NCI-H82 treated with DMSO at 0.1 percent for 48 hours (cell line): ENCODE results near the gene SLC25A12.
"Not testable (repeated sequence)": the region's sequence is repeated elsewhere in the genome, so short reads cannot be mapped to it uniquely, and the experiment has no call there.

Experiments used
- DNase-seq: peaks from one replicate; lab custom pipeline; 2025; ENCODE audit not compliant: unreplicated experiment; lab: John Stamatoyannopoulos, UW

Gene SLC25A12

DNA sequence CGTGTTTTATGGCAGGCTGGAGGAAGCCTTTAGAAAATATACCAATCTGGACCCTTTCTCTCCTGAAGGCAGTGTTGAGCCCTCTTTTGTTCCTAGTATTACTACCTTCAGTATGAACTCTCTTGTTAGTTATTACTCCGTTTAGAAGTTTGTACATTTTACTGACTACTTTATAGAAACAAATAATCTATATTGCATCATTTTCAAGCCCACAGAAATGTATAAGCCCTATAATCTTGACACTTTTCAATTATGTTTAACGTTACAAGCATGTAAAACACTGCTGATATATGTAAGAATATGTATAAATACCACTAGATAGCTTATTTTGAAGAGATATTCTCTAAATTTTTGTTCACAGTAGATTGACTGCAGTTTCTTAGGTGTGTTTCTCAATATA is 64.0 kb downstream of the SLC25A12 start:
- no peak for DNase-seq

DNA sequence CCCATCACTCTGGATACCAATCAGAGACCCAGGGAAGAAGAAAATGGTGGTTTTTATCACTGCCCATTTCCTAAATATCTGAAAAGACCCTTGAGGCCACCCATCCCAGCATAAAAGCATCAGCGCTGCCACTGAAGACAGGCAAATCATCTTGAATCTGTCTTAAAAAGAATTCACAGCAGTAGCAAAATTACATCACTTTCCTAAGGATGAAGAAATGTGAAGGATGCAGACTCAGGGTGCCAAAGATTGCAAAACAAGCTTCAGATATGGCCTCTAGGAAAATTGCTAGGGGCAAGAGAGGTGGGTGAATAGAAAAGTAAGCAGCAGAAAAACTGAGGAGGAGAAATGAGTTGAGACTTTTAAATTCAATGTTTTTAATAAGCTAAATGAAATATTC is 70.0 kb downstream of the SLC25A12 start:
- no peak for DNase-seq

DNA sequence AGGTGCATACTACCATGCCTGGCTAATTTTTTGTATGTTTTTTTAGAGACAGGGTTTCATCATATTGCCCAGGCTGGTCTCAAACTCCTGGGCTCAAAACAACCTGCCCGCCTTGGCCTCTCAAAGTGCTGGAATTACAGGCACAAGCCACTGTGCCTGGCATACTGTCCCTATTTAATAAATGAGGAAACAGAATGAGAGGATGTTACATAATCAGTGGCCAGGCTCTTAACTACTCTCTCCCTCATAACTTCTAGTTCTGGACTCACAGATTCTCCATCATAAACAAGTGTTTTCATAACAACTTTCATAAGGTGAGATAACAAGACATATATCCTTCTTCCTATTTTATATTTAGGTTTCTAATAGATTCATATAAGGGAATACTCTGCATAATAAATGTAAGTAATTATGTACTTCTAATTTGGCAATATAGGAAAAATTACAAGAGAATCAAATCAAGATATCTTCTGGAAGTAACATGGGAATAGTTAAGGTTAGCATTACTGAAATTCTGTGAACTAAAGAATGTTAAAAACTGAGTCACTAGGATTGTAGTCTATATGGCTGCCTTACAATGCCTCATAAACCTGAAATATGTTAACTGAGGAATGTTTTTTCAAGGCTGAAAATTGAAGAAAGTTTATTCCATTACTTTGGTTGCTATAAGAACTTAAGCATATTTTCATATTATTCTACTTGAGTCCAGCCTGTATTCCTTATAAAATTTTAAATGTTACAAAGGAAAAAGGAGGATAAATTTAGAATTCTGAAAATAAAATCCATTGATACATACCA is 71.3 kb downstream of the SLC25A12 start:
- DNase-seq: no peak

DNA sequence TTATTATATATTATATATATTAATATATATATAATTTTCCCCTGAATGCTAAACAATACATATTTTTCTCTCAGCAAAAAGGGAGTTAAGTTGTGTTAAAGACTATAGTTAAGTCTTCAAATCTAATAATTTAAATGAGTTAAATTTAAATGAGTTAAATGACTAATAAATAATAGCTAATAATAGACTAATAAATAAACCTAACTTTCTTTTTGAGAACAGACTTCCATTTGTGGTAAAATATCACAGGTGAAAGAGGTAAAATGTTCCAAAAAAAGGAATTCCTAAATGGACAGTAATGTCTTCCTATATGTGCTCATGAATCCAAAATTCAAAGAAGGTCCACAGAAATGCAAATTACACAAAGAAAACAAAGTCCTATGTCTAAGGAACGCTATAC is 74.6 kb downstream of the SLC25A12 start:
- DNase-seq: no peak

DNA sequence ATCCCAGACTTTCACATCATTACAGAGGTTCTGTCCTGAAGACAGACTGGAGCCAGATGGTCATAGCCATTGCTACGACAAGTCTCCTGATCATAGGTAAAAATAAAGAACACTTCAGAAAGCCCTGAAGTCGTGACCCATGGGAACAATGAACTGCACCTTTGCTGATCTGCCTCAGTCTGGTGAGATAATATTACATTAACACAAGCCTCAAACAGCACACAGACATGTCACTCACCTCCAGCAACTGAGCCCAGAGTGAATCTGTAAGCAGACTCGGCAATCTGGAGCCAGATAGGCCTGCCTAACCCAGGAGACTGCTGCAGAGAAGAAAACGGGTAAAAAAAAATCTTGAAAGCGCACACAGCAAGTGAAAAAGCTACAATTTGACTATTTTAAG is 79.2 kb downstream of the SLC25A12 start:
- DNase-seq: no peak

DNA sequence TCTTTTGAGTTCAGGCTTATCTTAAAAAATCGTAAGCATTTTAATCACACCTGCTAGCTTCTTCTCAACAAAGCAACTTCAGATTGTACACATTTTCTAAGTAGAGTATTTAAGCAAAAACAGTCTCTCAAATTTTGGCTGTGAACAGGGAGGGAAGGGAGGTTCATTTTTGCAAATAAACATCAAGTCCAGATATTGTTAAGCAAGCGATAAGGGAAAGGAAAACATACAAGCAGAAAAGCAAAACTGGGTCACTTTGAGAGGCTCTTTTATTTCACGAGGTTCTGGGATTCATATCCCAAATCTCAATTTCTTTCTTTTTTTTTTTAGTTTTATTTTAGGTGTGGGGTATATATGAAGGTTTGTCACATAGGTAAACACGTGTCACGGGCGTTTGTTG is 79.9 kb downstream of the SLC25A12 start:
- DNase-seq: no peak

DNA sequence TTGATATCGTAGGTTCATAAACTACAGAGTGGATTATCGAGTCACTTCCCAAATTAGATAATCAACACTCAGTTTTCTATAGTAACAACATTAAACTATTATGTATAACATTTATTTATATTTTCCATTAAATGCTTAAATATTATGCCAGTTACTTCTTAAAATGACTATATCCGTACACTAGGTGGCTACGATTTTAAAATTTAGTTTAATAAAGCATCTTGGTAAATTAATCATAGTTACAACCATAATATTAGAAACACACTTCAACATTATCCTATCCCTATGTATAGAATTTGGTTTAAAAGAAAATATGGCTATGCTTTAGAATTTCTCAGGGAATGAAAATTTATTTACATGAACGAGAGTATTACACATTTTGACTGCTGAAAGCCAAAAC is 80.3 kb downstream of the SLC25A12 start:
- DNase-seq: no peak

DNA sequence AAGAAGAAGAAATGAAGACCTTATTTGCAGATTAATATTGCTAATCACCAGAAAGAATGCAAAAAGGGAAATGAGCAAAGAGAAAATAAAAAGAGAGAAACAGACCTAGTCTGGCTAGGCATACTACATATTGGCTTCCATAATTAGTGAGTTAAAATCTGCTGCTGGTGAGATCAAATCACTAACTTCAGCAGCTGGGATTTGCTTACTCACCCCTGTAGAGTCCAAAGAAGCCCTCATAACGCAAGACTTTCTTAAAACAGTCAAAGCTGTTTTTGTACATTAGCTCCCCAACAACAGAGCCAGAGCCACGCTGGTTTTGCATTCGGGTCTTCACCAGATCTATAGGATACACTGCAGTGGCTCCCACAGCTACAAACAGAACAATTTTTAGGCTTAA is 80.9 kb downstream of the SLC25A12 start:
- no peak for DNase-seq

DNA sequence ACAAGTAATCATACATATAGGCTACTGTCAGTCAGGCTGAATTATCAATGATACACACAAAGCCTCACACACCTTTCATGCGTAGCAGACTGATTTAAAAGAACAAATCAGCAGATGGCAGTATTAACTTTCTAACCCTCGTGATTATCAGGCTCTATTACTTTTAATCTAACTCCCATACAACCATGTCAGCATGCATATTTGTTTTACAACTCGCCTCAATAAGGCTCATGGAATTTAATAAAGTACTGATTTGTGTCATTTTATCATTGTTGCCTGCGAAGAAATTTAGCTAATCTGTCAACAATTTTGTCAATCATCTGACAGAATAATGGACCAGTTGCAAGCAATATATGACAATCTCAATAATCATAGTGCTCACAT is 82.8 kb downstream of the SLC25A12 start:
- peak; percentile 28 for DNase-seq

DNA sequence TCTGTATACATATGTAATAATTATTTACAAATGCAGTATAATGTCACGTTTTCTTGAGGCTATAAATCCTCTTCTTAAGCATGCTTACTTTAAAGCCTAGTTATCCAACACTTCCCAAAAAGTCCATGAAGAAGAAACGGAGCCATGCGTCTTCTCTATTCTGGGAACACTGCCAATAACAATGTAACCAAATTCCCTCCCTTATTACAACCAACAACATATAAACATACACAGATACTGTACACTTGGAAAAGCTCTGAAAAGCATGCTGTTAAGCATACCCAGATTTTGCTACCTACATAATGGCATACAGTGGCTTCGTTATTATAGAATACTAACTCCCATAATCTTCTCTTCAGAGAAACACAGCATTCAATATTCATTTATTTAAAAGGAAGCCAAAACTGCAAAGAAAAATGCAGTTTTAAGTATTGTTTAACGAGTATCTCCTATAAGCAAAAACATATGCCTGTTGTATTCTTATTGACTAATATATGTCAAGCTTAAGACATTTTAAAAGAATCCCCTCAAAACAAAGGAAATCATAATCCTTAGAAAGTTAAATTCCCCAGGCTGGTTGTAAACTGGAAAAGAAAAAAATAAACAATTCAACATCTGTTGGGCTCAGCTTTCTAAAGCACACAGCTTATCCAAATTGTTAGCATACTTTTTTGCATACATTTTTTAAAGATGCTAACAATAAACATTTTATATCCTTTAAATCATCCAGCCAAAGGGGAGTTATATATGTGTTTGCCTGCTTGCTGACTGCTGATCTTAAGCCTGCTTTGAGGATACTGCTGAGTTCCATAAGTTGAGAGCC is 83.4 kb downstream of the SLC25A12 start:
- no peak for DNase-seq

DNA sequence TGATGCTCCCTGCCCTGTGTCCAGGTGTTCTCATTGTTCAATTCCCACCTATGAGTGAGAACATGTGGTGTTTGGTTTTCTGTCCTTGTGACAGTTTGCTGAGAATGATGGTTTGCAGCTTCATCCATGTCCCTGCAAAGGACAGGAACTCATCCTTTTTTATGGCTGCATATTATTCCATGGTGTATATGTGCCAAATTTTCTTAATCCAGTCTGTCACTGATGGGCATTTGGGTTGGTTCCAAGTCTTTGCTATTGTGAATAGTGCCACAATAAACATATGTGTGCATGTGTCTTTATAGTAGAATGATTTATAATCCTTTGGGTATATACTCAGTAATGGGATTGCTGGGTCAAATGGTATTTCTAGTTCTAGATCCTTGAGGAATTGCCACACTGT is 85.2 kb downstream of the SLC25A12 start:
- DNase-seq: not testable (repeated sequence)

DNA sequence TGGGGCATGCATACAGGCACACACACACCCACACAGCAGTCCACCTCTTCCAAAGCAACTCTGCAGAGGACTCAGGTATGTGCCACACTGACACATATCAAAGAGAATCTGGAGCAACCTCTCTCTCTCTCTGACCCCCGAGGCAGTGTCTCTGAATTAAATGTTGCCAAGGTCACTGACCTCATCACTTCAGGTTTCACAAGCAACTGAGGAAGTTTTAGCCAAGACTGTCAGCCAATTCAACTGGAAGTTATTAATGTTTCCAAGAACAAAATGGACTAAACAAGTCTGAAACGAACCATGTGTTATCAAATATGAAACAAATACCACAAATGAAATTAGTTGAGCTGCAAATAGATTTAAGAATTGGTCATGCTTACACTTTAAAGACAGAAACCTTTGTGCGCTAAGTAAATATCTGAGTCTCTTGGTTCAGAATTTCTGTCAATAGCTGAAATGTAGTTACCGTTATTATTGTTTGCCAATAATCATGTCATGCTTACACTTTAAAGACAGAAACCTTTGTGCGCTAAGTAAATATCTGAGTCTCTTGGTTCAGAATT is 86.1 kb downstream of the SLC25A12 start:
- no peak for DNase-seq

DNA sequence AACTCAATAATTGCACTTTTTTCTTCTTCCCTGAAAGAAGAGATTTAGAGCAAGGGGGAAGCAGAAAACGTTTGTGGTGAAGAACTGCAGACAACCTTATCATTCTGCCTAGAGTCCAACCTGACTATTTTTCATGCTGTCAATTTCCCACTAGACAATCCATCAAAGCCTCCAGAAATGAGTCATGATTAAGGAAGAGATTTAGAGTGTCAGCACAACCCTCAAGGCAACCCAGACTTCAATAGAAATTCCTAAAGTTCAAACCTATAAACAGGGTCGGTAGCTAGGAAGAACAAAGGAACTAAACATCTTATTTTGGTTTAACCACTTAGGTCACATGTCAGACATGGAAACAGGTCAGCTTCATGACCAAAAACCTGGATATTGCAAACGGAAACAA is 86.9 kb downstream of the SLC25A12 start:
- no peak for DNase-seq

DNA sequence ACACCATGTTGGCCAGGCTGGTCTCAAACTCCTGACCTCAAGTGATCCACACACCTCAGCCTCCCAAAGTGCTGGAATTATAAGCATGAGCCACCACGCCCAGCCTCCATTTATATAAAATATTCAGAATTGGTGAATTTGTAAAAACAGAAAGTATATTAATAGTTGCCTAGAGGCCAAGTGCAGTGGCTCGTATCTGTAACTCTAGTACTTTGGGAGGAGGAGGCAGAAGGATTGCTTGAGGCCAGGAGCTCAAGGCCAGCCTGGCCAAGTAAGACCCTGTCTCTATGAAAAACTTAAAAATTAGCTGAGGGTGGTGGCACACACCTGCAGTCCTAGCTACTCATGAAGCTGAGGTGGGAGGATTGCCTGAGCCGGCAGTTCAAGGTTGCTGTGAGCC is 89.6 kb downstream of the SLC25A12 start:
- no peak for DNase-seq

DNA sequence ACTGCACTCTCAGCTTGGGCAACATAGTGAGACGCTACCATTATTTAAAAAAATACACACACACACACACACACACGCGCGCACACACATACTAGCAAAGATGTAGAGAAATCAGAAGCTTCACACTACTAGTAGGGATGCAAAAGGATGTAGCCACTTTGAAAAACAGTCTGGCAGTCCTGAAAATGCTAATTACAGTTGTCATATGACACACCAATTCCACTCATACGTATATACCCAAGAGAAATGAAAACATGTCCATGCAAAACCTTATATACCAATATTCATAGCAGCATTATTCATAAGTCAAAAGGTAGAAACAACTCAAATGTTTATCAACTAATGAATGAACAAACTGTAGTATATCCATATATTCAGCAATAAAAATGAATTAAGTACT is 90.3 kb downstream of the SLC25A12 start:
- no peak for DNase-seq

DNA sequence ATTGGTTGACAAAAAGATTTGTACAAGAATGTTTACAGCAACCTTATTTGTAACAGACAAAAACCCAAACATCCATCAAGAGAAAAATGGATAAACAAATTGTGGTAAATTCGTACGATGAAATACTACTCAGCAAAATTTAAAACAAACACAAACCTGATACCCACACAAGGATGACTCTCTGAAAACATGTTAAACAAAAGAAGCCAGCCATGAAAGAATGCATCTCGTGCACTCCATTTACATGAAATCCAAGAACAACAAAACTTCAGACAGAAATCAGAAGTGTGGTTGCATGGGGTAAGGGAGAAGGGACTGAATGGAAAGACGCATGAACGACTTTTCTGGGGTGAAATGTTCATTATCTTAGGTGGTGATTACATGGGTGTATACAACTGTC is 93.4 kb downstream of the SLC25A12 start:
- DNase-seq: no peak

DNA sequence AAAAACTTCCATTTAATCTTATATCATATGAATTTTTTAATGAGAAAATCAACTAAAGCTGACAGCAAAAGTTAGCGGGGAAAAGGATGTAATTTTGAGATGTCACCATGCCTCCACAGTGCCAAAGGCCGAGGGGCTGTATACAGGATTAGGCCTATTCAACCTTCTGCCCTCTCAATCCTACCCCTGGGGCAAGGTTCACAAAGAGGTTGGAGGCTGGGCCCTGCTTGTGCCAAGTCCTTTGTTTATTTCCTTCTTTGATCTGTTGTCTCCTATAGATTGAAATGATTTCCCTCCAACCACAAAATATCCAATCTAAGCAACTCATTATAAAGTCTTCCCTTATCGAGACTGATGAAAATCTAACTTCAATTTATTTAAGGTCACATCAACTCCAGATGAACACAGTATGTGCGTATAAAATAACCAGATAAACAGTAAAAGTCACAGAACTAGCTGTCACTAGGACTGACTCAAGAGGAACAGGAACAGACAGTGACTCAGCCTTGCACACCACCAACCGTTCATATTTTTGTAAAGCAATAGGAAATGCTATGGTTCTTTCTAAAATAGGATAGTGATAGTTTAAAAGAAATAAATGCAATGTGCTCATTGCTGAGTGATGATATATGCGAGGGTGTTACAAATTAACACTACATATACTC is 95.8 kb downstream of the SLC25A12 start:
- no peak for DNase-seq

DNA sequence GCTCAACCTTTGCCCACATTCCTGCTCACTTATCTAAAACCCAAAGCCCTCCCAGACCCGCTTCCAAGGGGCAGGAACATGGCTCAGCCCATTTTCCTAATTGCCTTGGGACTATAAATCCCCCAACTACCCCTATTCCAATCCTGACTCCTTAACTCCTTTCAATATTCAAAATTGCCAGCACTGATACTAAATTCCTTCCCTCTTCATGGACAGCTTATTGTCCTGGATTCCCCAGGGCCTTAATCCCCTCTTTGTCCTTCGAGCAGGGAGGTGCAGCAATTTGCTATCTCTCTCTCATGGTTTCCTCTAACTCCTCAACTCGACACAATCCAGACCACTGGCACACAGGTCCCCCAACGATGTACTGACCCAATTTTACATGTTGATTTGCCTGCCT is 99.1 kb downstream of the SLC25A12 start:
- peak; percentile 17 for DNase-seq

DNA sequence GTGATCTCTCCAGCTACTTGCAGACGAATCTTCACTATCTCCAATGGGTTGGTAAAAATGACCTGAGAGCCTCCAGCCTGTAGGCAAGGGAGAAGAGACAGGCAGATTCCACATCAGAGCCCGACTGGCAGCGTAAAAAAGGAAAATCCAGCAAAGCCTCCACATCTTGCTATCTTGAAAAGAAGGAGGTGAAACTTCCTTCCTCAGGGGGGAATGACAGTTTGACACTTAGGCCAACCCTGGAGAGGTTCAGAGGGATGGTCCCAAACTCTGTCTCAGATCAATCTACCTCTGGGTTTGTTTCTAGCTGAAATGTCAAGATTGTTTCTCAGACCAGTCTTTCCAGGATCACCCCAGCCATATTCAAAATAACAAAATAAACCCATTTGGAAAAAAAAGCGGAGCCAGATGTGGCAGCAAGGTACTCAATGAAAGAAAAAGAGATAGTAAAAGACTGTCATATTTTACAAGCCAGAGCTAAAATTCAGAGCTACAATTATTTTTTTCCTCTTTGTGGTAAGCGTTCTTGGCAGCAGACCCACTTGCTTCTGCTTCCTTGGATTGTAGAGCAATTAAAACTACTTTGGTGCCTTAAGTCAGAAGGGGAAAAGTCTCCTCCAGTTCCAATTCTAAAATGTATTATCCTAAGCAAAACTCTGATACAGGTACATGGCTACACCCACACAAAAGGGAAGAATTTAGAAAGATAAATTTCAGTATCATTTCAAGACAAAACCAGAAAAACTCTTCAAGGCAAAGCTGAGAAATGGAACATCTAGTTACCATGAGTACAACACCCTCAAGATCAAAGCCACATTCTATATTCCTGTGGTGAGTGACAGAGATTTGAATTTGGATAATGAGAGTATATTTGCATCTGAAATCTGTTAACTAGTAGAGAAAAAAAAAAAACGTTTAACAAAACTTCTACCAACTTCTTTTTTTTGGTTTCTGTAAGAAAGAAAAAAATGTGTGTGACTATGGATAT is 100.1 kb downstream of the SLC25A12 start:
- no peak for DNase-seq

DNA sequence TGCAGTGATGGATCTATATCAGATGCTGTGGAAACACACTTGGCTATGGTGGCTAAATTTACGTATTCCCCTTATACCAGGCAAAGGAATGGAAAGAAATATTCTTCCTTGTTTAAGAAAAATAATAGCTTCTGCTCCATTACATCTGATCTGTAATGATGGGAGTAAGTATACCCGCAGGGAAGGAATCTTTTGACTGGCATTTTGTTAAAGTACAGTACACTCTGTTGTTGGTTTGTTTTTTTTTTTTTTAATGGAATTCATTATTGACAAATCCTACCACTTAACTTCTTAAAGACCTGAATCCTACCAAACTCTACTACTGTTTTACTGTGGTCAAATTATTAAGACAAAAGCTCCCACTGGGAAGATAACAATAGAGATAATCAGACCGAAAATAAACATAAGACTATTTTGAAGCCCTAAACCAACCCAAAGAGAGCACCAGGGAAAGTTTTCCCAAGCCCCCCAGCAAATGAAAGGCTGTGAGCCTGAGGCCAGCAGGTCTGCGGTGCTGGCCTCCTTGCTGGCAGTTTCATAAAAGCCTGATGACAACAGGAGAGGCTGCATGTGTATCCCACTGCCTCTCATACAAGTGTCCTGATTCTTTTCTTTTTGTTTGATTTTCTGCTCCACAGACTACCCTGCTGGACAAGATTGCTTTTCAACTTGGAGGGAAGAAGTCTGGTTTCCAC is 101.0 kb downstream of the SLC25A12 start:
- DNase-seq: no peak
